GM12878 (cell line): Measurements from ENCODE around the gene AURKAIP1. TPM values are rescaled to one million over a fixed set of nuclear protein-coding genes. Genes with fewer than 3 reads are reported as not detected.
A peak's percentile ranks its signal among the peaks of the same experiment; 100 is the strongest.

Source experiments
- BACH1 ChIP-seq: fragments of 450-650 bp; IDR thresholded peaks from 2 replicates; pipeline ENCODE4 v1.6.1; 2017; ENCODE audit warnings: mild to moderate bottlenecking, borderline replicate concordance
- EGR1 ChIP-seq, 2 experiments: IDR thresholded peaks; 1 replicate in 1 of 2; 2 replicates in 1 of 2; pipeline ENCODE4 v1.6.1; 2011 to 2012; ENCODE audit warnings: low read depth in 2 of 2, low read length in 2 of 2, borderline replicate concordance in 1 of 2, mild to moderate bottlenecking in 1 of 2, moderate library complexity in 1 of 2
- EP300 ChIP-seq, 2 experiments: fragments of 150-350 bp in 1 of 2; IDR thresholded peaks; 2 replicates each; pipeline ENCODE4 v1.6.1; 2011 to 2012; ENCODE audit warnings: low read depth in 2 of 2, low read length in 2 of 2, borderline replicate concordance in 1 of 2, improper control_type of control experiment in 1 of 2, inconsistent platforms in 1 of 2; ENCODE audit not compliant: control insufficient read depth in 1 of 2
- FOXM1 ChIP-seq: IDR thresholded peaks from 2 replicates; pipeline ENCODE4 v1.6.1; 2012; ENCODE audit warnings: low read depth, mild to moderate bottlenecking, inconsistent platforms, low read length, moderate library complexity
- GATAD2B ChIP-seq: fragments of 450-650 bp; conservative IDR thresholded peaks from 2 replicates; pipeline ENCODE4 v1.6.1; 2017; ENCODE audit warnings: low read depth, mild to moderate bottlenecking, moderate library complexity
- HDGF ChIP-seq: fragments of 450-650 bp; IDR thresholded peaks from 2 replicates; pipeline ENCODE4 v1.6.1; 2016; ENCODE audit warnings: antibody characterized with exemption
- IRF4 ChIP-seq: IDR thresholded peaks from 2 replicates; pipeline ENCODE4 v1.6.1; 2011; ENCODE audit warnings: low read depth, low read length
- MXI1 ChIP-seq: fragments of 150-350 bp; IDR thresholded peaks from 2 replicates; pipeline ENCODE4 v1.6.1; 2011; ENCODE audit warnings: low read depth, mild to moderate bottlenecking, inconsistent platforms, low read length, improper control_type of control experiment
- NR2C1 ChIP-seq: fragments of 450-650 bp; IDR thresholded peaks from 2 replicates; pipeline ENCODE4 v1.6.1; 2017; ENCODE audit warnings: antibody characterized with exemption, mild to moderate bottlenecking, moderate library complexity
- RUNX3 ChIP-seq: IDR thresholded peaks from 2 replicates; pipeline ENCODE4 v1.6.1; 2012; ENCODE audit warnings: low read length, inconsistent platforms
- SMC3 ChIP-seq: IDR thresholded peaks from 2 replicates; pipeline ENCODE4 v1.6.1; 2011; ENCODE audit warnings: low read length, improper control_type of control experiment, borderline replicate concordance
- YBX1 ChIP-seq: fragments of 450-650 bp; IDR thresholded peaks from 2 replicates; pipeline ENCODE4 v1.6.1; 2016; ENCODE audit warnings: antibody characterized with exemption
- YY1 ChIP-seq: IDR thresholded peaks from 2 replicates; pipeline ENCODE4 v1.6.1; 2011; ENCODE audit warnings: low read depth, mild to moderate bottlenecking, low read length
- ZNF217 ChIP-seq: fragments of 450-650 bp; IDR thresholded peaks from 2 replicates; pipeline ENCODE4 v1.6.1; 2017; ENCODE audit warnings: antibody characterized with exemption, mild to moderate bottlenecking
- polyA plus RNA-seq, 11 experiments: library from polyadenylated mRNA; depleted of rRNA in 4 of 11; unstranded in 6 of 11; stranded (reverse) in 5 of 11; fragments of >200 nt; fragmentation: Nextera tagmentation in 4 of 11; fragmentation: Illumina TruSeq in 1 of 11; extraction: Ambion mirVana in 4 of 11; extraction: Trizol in 1 of 11; gene quantifications; 1 replicate in 1 of 11; 2 replicates in 10 of 11; pipeline versions ENCODE4 v1.2.1 to v1.2.3, GENCODE V29; 2011 to 2016; ENCODE audit warnings: inconsistent platforms in 2 of 11, missing spikeins in 2 of 11, low read depth in 1 of 11
- total RNA-seq, 4 experiments: library from RNA; depleted of rRNA in 3 of 4; stranded (reverse); fragments of >200 nt in 3 of 4; fragmentation: Illumina TruSeq in 1 of 4; extraction: Trizol in 1 of 4; gene quantifications; 2 replicates each; pipeline versions ENCODE4 v1.2.1 to v1.2.3, GENCODE V29; 2013 to 2021
- TF ChIP-seq, protein P1 (sequence below): fragments of 450-650 bp; IDR thresholded peaks from 2 replicates; pipeline ENCODE4 v1.6.1; 2017; ENCODE audit warnings: mild to moderate bottlenecking, low read depth, inconsistent platforms; ENCODE audit not compliant: poor library complexity, severe bottlenecking
- TF ChIP-seq, protein P2 (sequence below): IDR thresholded peaks from 2 replicates; pipeline ENCODE4 v1.6.1; 2012; ENCODE audit warnings: low read depth, low read length, improper control_type of control experiment
- TF ChIP-seq, protein P3 (sequence below): fragments of 450-650 bp; IDR thresholded peaks from 2 replicates; pipeline ENCODE4 v1.6.1; 2017; ENCODE audit warnings: mild to moderate bottlenecking
- TF ChIP-seq, protein P4 (sequence below), 3 experiments: IDR thresholded peaks in 2 of 3; conservative IDR thresholded peaks in 1 of 3; 2 replicates each; pipeline ENCODE4 v1.5.1; 2011; ENCODE audit warnings: low read depth in 3 of 3, low read length in 3 of 3, mild to moderate bottlenecking in 3 of 3, control low read depth in 2 of 3, moderate library complexity in 2 of 3, inconsistent platforms in 1 of 3, mixed read lengths in 1 of 3; ENCODE audit not compliant: control insufficient read depth in 2 of 3, insufficient read depth in 1 of 3; ENCODE audit errors: extremely low read depth in 1 of 3
- TF ChIP-seq, protein P5 (sequence below): fragments of 450-650 bp; formaldehyde crosslinking; IDR thresholded peaks from 2 replicates; pipeline ENCODE4 v1.4.0; 2022; ENCODE audit warnings: mild to moderate bottlenecking, moderate library complexity

Gene AURKAIP1
- total and polyA plus RNA-seq, 10 of the 15 experiments (the other 5 are each of a cell fraction or from before 2014, with no cell fraction given), result 6.5 to 366 (median 120) TPM

DNA sequence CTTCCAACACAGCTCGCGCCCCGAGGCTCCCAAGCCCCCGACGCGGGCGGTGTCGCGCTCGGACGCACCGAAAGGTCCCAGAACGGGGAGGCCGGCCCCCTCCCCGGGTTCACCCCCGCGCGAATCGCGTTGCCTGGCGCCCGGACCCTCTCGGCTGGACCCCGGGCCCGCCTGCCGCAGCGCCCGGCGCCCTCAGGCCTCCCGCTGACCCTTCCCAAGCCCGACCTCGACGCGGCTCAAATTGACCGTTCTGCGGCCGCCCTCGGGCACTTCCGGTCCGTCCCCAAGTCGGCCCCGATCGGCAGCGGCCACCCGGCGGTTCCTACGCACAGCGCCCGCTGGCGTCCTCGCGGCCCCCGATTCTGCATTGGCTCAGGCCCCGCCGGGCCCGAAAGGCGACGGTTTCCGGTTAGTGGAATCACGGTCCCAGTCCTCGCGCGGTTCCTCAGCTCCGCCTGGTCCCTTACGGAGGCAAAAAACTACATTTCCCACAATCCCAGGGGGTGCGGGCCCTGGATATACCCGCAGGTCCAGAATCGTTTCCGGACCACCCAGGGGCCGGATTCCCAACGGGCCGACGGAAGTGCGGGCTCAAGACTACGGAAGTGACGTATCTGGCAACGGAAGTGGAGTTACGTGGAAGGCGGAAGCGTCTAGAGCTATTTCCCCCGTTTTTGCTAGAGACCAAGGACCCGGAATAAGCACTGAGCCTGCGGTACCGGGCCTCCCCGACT, at the start of gene AURKAIP1 (continued):
- TF ChIP-seq, protein P1, sequence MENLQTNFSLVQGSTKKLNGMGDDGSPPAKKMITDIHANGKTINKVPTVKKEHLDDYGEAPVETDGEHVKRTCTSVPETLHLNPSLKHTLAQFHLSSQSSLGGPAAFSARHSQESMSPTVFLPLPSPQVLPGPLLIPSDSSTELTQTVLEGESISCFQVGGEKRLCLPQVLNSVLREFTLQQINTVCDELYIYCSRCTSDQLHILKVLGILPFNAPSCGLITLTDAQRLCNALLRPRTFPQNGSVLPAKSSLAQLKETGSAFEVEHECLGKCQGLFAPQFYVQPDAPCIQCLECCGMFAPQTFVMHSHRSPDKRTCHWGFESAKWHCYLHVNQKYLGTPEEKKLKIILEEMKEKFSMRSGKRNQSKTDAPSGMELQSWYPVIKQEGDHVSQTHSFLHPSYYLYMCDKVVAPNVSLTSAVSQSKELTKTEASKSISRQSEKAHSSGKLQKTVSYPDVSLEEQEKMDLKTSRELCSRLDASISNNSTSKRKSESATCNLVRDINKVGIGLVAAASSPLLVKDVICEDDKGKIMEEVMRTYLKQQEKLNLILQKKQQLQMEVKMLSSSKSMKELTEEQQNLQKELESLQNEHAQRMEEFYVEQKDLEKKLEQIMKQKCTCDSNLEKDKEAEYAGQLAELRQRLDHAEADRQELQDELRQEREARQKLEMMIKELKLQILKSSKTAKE, result no peak
- no peak for TF ChIP-seq FOXM1
- TF ChIP-seq, protein P2, sequence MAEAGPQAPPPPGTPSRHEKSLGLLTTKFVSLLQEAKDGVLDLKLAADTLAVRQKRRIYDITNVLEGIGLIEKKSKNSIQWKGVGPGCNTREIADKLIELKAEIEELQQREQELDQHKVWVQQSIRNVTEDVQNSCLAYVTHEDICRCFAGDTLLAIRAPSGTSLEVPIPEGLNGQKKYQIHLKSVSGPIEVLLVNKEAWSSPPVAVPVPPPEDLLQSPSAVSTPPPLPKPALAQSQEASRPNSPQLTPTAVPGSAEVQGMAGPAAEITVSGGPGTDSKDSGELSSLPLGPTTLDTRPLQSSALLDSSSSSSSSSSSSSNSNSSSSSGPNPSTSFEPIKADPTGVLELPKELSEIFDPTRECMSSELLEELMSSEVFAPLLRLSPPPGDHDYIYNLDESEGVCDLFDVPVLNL, result no peak
- TF ChIP-seq MXI1, result peak; percentile 84
- TF ChIP-seq, protein P3, sequence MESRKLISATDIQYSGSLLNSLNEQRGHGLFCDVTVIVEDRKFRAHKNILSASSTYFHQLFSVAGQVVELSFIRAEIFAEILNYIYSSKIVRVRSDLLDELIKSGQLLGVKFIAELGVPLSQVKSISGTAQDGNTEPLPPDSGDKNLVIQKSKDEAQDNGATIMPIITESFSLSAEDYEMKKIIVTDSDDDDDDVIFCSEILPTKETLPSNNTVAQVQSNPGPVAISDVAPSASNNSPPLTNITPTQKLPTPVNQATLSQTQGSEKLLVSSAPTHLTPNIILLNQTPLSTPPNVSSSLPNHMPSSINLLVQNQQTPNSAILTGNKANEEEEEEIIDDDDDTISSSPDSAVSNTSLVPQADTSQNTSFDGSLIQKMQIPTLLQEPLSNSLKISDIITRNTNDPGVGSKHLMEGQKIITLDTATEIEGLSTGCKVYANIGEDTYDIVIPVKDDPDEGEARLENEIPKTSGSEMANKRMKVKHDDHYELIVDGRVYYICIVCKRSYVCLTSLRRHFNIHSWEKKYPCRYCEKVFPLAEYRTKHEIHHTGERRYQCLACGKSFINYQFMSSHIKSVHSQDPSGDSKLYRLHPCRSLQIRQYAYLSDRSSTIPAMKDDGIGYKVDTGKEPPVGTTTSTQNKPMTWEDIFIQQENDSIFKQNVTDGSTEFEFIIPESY, result no peak; the same call in 1 of the 2 replicates
- TF ChIP-seq, protein P4, sequence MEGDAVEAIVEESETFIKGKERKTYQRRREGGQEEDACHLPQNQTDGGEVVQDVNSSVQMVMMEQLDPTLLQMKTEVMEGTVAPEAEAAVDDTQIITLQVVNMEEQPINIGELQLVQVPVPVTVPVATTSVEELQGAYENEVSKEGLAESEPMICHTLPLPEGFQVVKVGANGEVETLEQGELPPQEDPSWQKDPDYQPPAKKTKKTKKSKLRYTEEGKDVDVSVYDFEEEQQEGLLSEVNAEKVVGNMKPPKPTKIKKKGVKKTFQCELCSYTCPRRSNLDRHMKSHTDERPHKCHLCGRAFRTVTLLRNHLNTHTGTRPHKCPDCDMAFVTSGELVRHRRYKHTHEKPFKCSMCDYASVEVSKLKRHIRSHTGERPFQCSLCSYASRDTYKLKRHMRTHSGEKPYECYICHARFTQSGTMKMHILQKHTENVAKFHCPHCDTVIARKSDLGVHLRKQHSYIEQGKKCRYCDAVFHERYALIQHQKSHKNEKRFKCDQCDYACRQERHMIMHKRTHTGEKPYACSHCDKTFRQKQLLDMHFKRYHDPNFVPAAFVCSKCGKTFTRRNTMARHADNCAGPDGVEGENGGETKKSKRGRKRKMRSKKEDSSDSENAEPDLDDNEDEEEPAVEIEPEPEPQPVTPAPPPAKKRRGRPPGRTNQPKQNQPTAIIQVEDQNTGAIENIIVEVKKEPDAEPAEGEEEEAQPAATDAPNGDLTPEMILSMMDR (IDR thresholded peaks at IDR 0.05 in 2 of 3, conservative IDR thresholded peaks at IDR 0.05 in 1 of 3; ENCODE audit: control insufficient read depth in 2 of 3, extremely low read depth in 1 of 3, insufficient read depth in 1 of 3, low read depth in 3 of 3, low read length in 3 of 3), result peak in 2 of 3 experiments; percentile 33 to 35; a peak in 3 of 6 replicates
- peak; percentile 97 for TF ChIP-seq NR2C1
- TF ChIP-seq YBX1, result no peak
- TF ChIP-seq, protein P5, sequence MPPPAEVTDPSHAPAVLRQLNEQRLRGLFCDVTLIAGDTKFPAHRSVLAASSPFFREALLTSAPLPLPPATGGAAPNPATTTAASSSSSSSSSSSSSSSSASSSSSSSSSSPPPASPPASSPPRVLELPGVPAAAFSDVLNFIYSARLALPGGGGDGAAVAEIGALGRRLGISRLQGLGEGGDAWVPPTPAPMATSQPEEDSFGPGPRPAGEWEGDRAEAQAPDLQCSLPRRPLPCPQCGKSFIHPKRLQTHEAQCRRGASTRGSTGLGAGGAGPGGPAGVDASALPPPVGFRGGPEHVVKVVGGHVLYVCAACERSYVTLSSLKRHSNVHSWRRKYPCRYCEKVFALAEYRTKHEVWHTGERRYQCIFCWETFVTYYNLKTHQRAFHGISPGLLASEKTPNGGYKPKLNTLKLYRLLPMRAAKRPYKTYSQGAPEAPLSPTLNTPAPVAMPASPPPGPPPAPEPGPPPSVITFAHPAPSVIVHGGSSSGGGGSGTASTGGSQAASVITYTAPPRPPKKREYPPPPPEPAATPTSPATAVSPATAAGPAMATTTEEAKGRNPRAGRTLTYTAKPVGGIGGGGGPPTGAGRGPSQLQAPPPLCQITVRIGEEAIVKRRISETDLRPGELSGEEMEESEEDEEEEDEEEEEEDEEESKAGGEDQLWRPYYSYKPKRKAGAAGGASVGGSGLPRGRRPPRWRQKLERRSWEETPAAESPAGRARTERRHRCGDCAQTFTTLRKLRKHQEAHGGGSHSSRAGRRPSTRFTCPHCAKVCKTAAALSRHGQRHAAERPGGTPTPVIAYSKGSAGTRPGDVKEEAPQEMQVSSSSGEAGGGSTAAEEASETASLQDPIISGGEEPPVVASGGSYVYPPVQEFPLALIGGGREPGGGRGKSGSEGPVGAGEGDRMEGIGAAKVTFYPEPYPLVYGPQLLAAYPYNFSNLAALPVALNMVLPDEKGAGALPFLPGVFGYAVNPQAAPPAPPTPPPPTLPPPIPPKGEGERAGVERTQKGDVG (CRISPR knock-in tag), result no peak
- peak; percentile 82 to 97 for TF ChIP-seq EGR1 (IDR thresholded peaks at IDR 0.05; ENCODE audit: borderline replicate concordance in 1 of 2, low read depth in 2 of 2, low read length in 2 of 2)
- TF ChIP-seq HDGF, result no peak
- 0 out of 2 replicates have a peak, but pooled peaks have one; percentile 27 for TF ChIP-seq ZNF217
- peak; percentile 90 for TF ChIP-seq YY1
- TF ChIP-seq GATAD2B, result peak; percentile 94
- peak in 1 of 2 experiments; percentile 32; a peak in 1 of 4 replicates for TF ChIP-seq EP300 (IDR thresholded peaks at IDR 0.05; ENCODE audit: borderline replicate concordance in 1 of 2, control insufficient read depth in 1 of 2, low read depth in 2 of 2, low read length in 2 of 2)
- TF ChIP-seq SMC3, result no peak
- TF ChIP-seq RUNX3, result peak; percentile 83
- peak; percentile 83 for TF ChIP-seq BACH1
- no peak for TF ChIP-seq IRF4
